Stimulated activated CD4-positive, alpha-beta T cell treated with anti-CD3 and anti-CD28 coated beads, Interleukin-2, amount 100 ng/mL, for 4 hours (primary cell): ENCODE data around the gene FKBP2.
A peak's percentile ranks its signal among the peaks of the same experiment; 100 is the strongest.

ENCODE experiments used
- DNase-seq: peaks from one replicate; pipeline ENCODE4 v3.0.0-alpha.2; 2020; ENCODE audit warnings: low read depth

FKBP2 gene

GRCh38 chr11:64240435-64241240 lies at the start of gene FKBP2:
FKBP2 (plus strand) TSS chr11:64241095; CDS start chr11:64242388, 1,293 bp downstream.
- peak; percentile 98 for DNase-seq

- no peak for DNase-seq
These were observed 48.5 kb upstream of the FKBP2 start for GRCh38 chr11:64192434-64192833.

DNA sequence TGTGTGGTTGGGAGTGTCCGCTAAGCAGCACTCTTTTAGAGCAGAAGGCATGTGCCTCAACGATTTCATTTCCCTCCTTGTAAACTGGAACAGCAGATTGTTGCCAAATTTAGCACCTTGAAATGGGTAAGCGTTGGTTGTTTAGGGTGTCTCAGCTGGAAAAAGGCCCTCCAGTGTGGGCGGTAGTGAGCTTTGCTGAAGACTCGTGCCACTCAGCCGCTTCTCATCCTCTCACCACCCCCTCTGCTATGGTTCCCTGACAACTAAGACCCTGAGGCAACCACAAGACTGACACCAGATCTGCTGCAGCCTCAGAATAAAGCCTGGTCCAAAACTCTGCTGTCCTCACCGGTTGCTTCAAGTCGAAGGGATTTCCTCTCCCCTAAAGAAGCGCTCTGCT lies 44.3 kb upstream of the FKBP2 start:
- DNase-seq = no peak

GRCh38 chr11:64198511-64198910 lies 42.4 kb upstream of the FKBP2 start:
- DNase-seq = no peak

GRCh38 chr11:64201543-64201942 lies 39.4 kb upstream of the FKBP2 start:
- no peak for DNase-seq

DNA sequence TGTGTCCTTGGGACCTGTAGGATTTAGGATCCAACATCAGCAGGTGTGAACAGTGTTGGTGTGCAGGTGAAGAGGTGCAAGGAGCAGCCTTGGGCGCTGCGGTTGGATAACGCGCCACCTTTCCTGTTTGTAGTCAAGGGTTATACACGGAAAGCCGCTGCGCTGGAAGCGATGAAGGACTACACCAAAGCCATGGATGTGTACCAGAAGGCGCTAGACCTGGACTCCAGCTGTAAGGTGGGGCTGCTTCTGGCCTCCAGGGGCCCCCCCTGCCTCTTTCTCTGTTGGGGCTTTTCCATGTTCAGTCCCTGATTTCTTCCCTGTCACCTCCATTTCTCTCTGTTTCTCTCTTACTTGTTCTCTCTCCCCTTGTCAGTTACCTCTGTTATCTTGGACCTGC lies 37.9 kb upstream of the FKBP2 start:
- no peak for DNase-seq

DNA sequence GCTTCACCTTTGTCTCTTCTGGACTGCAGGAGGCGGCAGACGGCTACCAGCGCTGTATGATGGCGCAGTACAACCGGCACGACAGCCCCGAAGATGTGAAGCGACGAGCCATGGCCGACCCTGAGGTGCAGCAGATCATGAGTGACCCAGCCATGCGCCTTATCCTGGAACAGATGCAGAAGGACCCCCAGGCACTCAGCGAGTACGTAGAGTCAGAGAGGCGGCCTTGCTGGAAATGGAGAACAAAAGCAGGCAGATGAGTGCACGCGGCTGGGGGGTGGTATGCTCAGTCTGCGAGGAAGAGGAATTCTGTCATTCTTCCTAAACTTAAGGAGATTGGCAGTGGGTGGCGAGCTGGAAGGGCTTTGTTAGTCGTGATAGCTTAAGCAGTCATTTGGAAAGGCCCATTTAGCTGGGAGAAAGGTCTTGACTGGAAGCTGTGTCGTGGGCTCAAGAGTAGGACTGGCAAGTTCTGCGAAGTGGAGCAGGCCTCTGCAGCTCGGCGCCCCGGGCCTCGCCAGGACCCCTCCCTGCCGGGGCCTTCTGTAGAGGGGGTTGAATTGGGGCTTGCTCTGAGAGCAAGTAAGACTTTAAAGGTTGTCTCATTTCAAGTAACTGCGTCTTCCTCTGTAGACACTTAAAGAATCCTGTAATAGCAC lies 37.3 kb upstream of the FKBP2 start:
- no peak for DNase-seq

- no peak for DNase-seq
These were observed 36.8 kb upstream of the FKBP2 start for GRCh38 chr11:64204080-64204440.

GRCh38 chr11:64204464-64204989 lies 36.4 kb upstream of the FKBP2 start:
- DNase-seq = peak; percentile 74

DNA sequence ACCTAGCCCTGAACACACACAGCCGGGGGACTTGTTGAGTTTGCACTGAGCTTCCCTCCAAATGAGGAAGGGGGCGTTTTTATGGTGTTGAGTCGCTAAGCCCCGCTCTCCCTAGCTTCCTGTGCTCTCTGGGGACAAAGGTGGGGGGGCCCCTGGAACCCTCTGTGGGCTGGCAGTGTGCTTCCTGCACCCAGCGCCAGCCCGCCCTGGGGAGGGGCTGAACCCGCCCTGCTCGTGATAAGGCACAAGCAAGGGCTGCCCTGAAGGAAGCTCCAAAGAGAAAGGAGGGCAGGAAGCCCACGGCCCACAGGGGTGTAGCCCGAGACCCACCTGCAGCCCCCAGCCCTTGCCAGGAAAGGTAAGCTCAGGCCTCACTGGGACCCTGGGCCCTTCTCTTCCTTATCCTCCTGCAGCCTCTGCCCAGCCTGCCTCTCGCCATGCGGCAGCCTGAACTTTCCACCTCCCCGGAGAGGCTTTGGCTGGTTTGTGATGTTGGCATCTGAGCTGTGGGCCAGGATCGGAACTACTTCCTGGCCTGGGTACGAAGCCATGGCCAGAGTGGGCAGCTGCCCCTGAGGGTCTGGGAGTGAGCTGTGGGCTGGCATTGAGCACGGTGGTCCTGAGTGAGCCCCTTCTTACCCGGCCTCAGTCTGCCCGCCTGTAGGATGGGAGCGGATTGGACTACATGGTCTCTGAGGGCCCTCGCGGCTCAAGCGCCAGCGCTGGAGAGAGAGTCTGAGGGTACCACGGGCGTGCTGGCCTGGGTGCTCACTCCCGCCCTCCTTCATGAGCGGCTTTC lies 34.2 kb upstream of the FKBP2 start, which contains the start of gene FERMT3:
TSS of gene FERMT3 (plus strand) at position 265 of the 799 bp plus-strand sequence. CDS start 644 bp downstream, outside the sequence.
- peak; percentile 73 for DNase-seq

DNA sequence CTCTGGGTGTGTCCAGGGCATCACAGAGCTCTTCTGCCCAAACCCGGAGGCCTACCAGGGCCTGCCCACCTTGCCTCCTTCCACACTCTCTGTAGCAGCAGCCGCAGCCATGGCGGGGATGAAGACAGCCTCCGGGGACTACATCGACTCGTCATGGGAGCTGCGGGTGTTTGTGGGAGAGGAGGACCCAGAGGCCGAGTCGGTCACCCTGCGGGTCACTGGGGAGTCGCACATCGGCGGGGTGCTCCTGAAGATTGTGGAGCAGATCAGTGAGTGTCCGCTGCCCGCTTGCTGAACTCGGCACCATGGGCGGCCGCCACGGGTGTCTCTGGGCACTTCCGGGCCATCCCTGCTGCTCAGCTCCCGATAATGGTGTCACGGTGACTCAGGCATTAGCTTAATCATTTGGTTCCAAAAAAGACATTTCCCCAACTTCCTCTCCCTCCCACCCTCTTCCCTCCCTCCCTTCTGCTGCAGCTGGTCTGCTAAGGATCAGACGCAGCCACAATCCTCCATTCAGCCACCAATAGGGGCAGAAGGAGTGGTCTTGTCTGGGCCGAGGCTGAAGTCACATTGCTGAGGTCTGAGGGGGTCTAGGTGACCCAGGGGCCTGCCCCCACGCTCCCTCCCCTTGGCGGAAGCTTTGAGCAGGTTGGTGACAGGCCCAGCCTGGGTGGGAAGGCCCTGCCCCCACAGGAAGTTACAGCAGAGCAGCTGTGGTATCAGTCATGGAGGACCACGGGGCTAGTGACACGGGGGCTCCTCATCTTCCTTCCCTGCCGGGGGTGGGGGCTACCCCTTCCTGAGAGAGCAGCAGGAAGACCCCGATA lies 33.4 kb upstream of the FKBP2 start:
- peak; percentile 82 for DNase-seq

DNA sequence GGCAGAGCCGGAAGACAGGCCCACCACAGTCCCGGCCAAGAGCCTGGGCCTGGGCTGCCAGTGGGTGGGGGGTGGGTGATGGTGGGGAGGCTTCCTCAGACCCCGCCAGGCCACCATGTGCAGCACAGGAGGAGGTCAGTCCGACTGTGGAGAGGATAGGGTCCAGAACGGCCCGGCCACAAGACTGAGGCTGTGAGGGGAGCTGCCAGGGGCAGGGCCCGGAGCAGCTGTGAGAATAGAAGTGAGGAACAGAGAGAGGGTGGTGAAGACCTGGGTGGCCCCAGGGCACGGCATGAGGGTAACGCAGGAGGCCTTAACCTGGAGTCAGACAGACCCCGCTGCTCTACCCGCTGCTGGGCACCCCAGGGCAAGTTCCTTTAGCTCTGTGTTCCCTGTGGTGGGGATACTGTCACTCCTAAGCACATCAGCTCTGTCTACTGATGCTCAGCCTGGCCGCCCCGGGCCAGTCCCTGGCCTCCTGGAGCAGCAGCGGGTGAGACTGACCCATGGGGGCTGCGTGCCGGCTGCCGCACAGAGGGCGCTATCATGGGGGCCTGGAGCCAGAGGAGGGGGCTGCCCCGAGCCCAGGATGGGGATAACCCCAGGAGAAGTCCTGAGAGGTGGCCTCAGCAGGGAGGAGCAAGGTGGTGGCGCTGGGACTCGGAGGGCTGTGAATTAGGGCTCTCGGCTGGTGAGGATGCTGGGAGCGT lies 32.7 kb upstream of the FKBP2 start:
- no peak for DNase-seq

GRCh38 chr11:64208796-64209562 lies 31.9 kb upstream of the FKBP2 start:
- DNase-seq = no peak

- DNase-seq = no peak
These were observed 31.4 kb upstream of the FKBP2 start for GRCh38 chr11:64209563-64209843.

DNA sequence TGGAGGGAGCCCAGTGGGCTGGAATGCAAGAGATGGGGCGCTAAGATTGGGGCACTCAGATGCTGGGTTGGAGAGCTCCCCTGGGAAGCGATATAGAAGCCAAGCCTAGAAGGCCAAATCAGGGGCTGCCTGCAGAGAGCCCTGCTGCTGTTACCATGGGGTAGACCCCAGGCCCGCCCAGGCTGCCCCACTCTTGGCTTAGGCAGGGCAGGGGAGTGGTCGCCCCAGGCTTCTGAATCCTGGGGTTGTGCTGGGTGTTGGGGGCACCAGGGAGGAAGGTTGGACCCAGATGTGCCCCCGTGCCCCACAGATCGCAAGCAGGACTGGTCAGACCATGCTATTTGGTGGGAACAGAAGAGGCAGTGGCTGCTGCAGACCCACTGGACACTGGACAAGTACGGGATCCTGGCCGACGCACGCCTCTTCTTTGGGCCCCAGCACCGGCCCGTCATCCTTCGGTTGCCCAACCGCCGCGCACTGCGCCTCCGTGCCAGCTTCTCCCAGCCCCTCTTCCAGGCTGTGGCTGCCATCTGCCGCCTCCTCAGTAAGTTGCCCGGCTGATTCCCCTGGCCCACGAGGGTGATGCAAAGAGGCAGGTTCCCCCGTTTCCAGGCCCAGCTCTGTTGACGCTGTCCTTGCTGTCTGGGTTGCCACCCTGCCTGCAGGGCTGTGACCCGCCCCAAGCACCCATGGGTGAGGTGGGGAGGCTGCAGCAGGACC lies 30.4 kb upstream of the FKBP2 start:
- DNase-seq = no peak

- DNase-seq = no peak
These were observed 29.6 kb upstream of the FKBP2 start for GRCh38 chr11:64211181-64211872.

DNA sequence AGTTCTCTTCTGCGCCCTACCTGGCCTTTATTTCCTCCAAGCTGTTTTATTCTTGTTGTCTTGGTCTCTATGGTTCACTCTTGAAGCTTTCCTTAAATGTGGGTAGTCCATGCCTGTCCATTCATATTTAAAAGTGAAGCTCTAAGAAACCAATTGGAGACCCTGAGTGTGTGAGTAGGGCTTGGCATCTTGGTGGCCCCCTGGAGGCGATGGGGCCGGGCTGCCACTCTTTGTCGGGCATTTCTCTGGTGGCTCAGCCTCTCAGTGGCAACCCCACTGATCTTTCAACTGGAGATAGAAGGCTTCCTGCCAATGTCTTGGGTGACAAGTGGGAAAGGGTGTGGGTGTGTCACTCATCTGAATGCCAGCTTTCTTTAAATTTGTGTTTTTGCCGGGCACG lies 24.0 kb upstream of the FKBP2 start:
- DNase-seq = no peak

GRCh38 chr11:64218628-64219353 lies 22.1 kb upstream of the FKBP2 start:
- no peak for DNase-seq

- DNase-seq = no peak
These were observed 21.6 kb upstream of the FKBP2 start for GRCh38 chr11:64219354-64219684.
